HepG2 (cell line): ENCODE results near the gene EVA1A. TPM values are rescaled to one million over a fixed set of nuclear protein-coding genes. Genes with fewer than 3 reads are reported as not detected.
A peak's percentile ranks its signal among the peaks of the same experiment; 100 is the strongest.

ENCODE experiments used
- ATAC-seq: fragments of 200-7000 bp; cut with Tn5 transposase; 3 replicates; pipeline ENCODE4 v1.9.1; 2020; ENCODE audit warnings: mild to moderate bottlenecking, moderate library complexity
- BruUV-seq: library from RNA; stranded (reverse); fragments of 400-500 nt; replicated peaks from 2 replicates; lab custom pipeline; 2021; lab: Mats Ljungman, UMichigan
- CTCF ChIA-PET: fragments of 300-600 bp; formaldehyde crosslinking; extraction: SDS; loops from one replicate; lab custom pipeline; 2021; ENCODE audit warnings: low total read pairs, inconsistent platforms, low intra/inter-chr PET ratio; lab: Yijun Ruan, JAX
- POLR2A ChIA-PET: fragments of 350-600 bp; sonication (Branson Sonifier 250); formaldehyde crosslinking; loops from one replicate; lab custom pipeline; 2020; ENCODE audit warnings: antibody characterized with exemption, inconsistent platforms; lab: Yijun Ruan, JAX
- DNase-seq: peaks from one replicate; pipeline ENCODE4 v3.0.0-alpha.2; 2015; ENCODE audit warnings: low spot score
- FAIRE-seq: peaks from 3 replicates; lab custom pipeline; 2011; peaks lifted over from hg19 to GRCh38; lab: Jason Lieb, UNC
- H2AFZ ChIP-seq: one replicate; pipeline ENCODE4 v1.6.1; 2011; ENCODE audit warnings: low read length, inconsistent platforms
- H3K27ac ChIP-seq: fragments of 300-600 bp; 3 replicates; pipeline ENCODE4 v1.8.0; 2011; ENCODE audit warnings: mixed run types, mild to moderate bottlenecking, mixed read lengths, low read length, inconsistent platforms; ENCODE audit not compliant: insufficient read depth; ENCODE audit errors: extremely low read length
- H3K27me3 ChIP-seq, 2 experiments: fragments of 200-600 bp in 1 of 2; 2 replicates in 1 of 2; 3 replicates in 1 of 2; pipeline versions ENCODE4 v1.6.0 to v1.8.0; 2011; ENCODE audit warnings: low read length in 2 of 2, mild to moderate bottlenecking in 2 of 2, moderate library complexity in 2 of 2, inconsistent platforms in 1 of 2; ENCODE audit not compliant: insufficient read depth in 2 of 2, control insufficient read depth in 1 of 2
- H3K36me3 ChIP-seq, 2 experiments: fragments of 200-600 bp in 1 of 2; replicated peaks in 1 of 2; 2 replicates in 1 of 2; 3 replicates in 1 of 2; pipeline versions ENCODE4 v1.5.1 to v1.8.0; 2011; ENCODE audit warnings: low read length in 2 of 2, inconsistent platforms in 1 of 2; ENCODE audit not compliant: insufficient read depth in 2 of 2, control insufficient read depth in 1 of 2
- H3K4me1 ChIP-seq: 2 replicates; pipeline ENCODE4 v1.5.1; 2012; ENCODE audit warnings: low read length, inconsistent platforms; ENCODE audit not compliant: insufficient read depth
- H3K4me2 ChIP-seq: 2 replicates; pipeline ENCODE4 v1.6.0; 2011; ENCODE audit warnings: low read depth, low read length, inconsistent platforms
- H3K4me3 ChIP-seq, 3 experiments: fragments of 200-600 bp in 1 of 3; sonication (generic), shearing (Covaris generic) in 1 of 3; replicated peaks in 1 of 3; 2 replicates each; pipeline ENCODE4 v1.5.1; 2011 to 2016; ENCODE audit warnings: low read length in 3 of 3, inconsistent platforms in 2 of 3, low read depth in 2 of 3, mild to moderate bottlenecking in 2 of 3, control low read depth in 1 of 3, mixed read lengths in 1 of 3; ENCODE audit not compliant: insufficient read depth in 1 of 3
- H3K79me2 ChIP-seq: one replicate; pipeline ENCODE4 v1.6.1; 2011; ENCODE audit warnings: low read length, inconsistent platforms; ENCODE audit not compliant: insufficient read depth
- H3K9ac ChIP-seq: 2 replicates; pipeline ENCODE4 v1.6.0; 2011; ENCODE audit warnings: mild to moderate bottlenecking, low read depth, low read length, inconsistent platforms; ENCODE audit not compliant: insufficient read depth
- H3K9me3 ChIP-seq: 2 replicates; pipeline ENCODE4 v1.5.1; 2012; ENCODE audit warnings: mild to moderate bottlenecking, low read length
- H4K20me1 ChIP-seq: 2 replicates; pipeline ENCODE4 v1.6.0; 2011; ENCODE audit warnings: inconsistent platforms, mild to moderate bottlenecking, low read length, moderate library complexity; ENCODE audit not compliant: insufficient read depth
- CEBPG ChIP-seq: IDR thresholded peaks from 2 replicates; pipeline ENCODE4 v1.6.1; 2016
- MED1 ChIP-seq: sonication (generic); formaldehyde crosslinking; IDR thresholded peaks from 2 replicates; pipeline ENCODE4 v1.4.0; 2020; ENCODE audit warnings: missing genetic modification reagents
- NR2C2 ChIP-seq: sonication (generic); formaldehyde crosslinking; IDR thresholded peaks from 2 replicates; pipeline ENCODE4 v1.4.0; 2020; ENCODE audit warnings: missing genetic modification reagents, mild to moderate bottlenecking, moderate library complexity, borderline replicate concordance
- SALL1 ChIP-seq: sonication (generic); formaldehyde crosslinking; IDR thresholded peaks from 2 replicates; pipeline ENCODE4 v1.8.0; 2022; ENCODE audit warnings: mild to moderate bottlenecking, missing genetic modification reagents
- SOX6 ChIP-seq, 2 experiments: fragments of 450-650 bp in 1 of 2; sonication (generic) in 1 of 2; formaldehyde crosslinking in 1 of 2; IDR thresholded peaks; 2 replicates each; pipeline versions ENCODE4 v1.4.0 to v1.6.1; 2017 to 2020; ENCODE audit warnings: antibody characterized with exemption in 1 of 2, mild to moderate bottlenecking in 1 of 2, missing genetic modification reagents in 1 of 2
- ZBTB38 ChIP-seq: sonication (generic); formaldehyde crosslinking; IDR thresholded peaks from 2 replicates; pipeline ENCODE4 v1.5.1; 2020; ENCODE audit warnings: mild to moderate bottlenecking, missing genetic modification reagents
- ZFX ChIP-seq: sonication (generic); formaldehyde crosslinking; IDR thresholded peaks from 2 replicates; pipeline ENCODE4 v1.4.0; 2020; ENCODE audit warnings: mild to moderate bottlenecking, low read depth, missing genetic modification reagents, moderate library complexity
- ZKSCAN8 ChIP-seq: IDR thresholded peaks from 2 replicates; pipeline ENCODE4 v1.6.1; 2016; ENCODE audit warnings: borderline replicate concordance, missing genetic modification reagents, missing compliant biosample characterization
- ZNF138 ChIP-seq: sonication (generic); formaldehyde crosslinking; IDR thresholded peaks from 2 replicates; pipeline ENCODE4 v1.5.0; 2020; ENCODE audit warnings: mild to moderate bottlenecking, low read depth, missing genetic modification reagents
- ZNF253 ChIP-seq: sonication (generic); formaldehyde crosslinking; IDR thresholded peaks from 2 replicates; pipeline ENCODE4 v1.8.0; 2022; ENCODE audit warnings: mild to moderate bottlenecking, missing genetic modification reagents, borderline replicate concordance
- ZNF589 ChIP-seq: sonication (generic); formaldehyde crosslinking; conservative IDR thresholded peaks from 2 replicates; pipeline ENCODE4 v1.8.0; 2022; ENCODE audit warnings: mild to moderate bottlenecking, moderate library complexity, missing genetic modification reagents
- ZNF598 ChIP-seq: sonication (generic); formaldehyde crosslinking; IDR thresholded peaks from 2 replicates; pipeline ENCODE4 v1.5.1; 2020; ENCODE audit warnings: mild to moderate bottlenecking, missing genetic modification reagents, borderline replicate concordance
- ZNF670 ChIP-seq: sonication (generic); formaldehyde crosslinking; IDR thresholded peaks from 2 replicates; pipeline ENCODE4 v1.8.0; 2022; ENCODE audit warnings: mild to moderate bottlenecking, missing genetic modification reagents, borderline replicate concordance
- WGBS: methylation state at CpG from one replicate; pipeline ENCODE4 v1.1.6; 2017; ENCODE audit warnings: low lambda C conversion rate; 5-methylcytosine and 5-hydroxymethylcytosine counted together
- in situ Hi-C: cut with HindIII; loops from 2 replicates; pipeline ENCODE4 v1.10.0; 2017; ENCODE audit warnings: low pct_unique_long_range_greater_than_20kb; ENCODE audit not compliant: extremely low pct_ligation_motif_present
- intact Hi-C: fragments of 100-400 bp; cut with micrococcal nuclease; formaldehyde crosslinking; loops from one replicate; pipeline ENCODE4 v1.10.0; 2022; ENCODE audit not compliant: unreplicated experiment
- polyA plus RNA-seq, 8 experiments: library from polyadenylated mRNA; depleted of rRNA in 3 of 8; stranded (reverse) in 7 of 8; unstranded in 1 of 8; fragments of >200 nt; fragmentation: Illumina TruSeq in 4 of 8; extraction: Trizol in 4 of 8; gene quantifications; 2 replicates each; pipeline versions ENCODE4 v1.2.1 to v1.2.3, GENCODE V29; 2011 to 2016; ENCODE audit warnings: low read depth in 4 of 8, missing spikeins in 1 of 8, mixed read lengths in 1 of 8; ENCODE audit not compliant: insufficient read depth in 1 of 8
- total RNA-seq, 5 experiments: library from RNA; depleted of rRNA; stranded (reverse); fragments of >200 nt; fragmentation: Illumina TruSeq; extraction: Trizol; gene quantifications; 2 replicates each; pipeline ENCODE4 v1.2.3, GENCODE V29; 2016; ENCODE audit warnings: low read depth in 1 of 5
- TF ChIP-seq, protein P1 (sequence below): IDR thresholded peaks from 2 replicates; pipeline ENCODE4 v1.6.1; 2016; ENCODE audit warnings: control low read depth
- TF ChIP-seq, protein P2 (sequence below): IDR thresholded peaks from 2 replicates; pipeline ENCODE4 v1.6.1; 2018; ENCODE audit warnings: missing genetic modification reagents, mild to moderate bottlenecking, missing compliant biosample characterization
- TF ChIP-seq, protein P3 (sequence below): sonication (generic); formaldehyde crosslinking; IDR thresholded peaks from 2 replicates; pipeline ENCODE4 v1.4.0; 2020; ENCODE audit warnings: missing genetic modification reagents

Gene EVA1A
- total and polyA plus RNA-seq, 2 of the 13 experiments (the other 11 are each of a cell fraction or from before 2014, with no cell fraction given) = 57.5 to 57.8 TPM

DNA sequence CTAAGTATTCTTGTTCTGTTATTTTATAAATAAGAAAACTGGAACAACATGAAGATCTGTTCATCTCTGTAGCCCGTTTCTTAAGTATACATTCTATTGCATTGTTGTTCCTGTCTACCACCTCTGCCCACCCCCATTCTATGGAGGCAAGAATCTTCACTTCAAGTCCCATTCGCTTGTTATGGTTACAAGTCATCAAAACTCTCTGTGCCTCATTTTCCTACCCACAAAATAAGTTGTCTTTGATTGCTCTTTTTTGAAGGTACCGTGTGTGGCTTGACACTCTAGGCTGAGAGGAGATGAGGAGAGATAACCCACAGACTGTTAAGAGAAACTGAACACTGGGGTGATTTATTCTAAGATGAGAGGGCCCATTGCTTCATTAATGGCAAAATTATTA is 2.9 kb upstream of the EVA1A start (continued):
- TF ChIP-seq ZNF598 (CRISPR knock-in tag) (no peak), ZNF138 (CRISPR knock-in tag) (no peak)

DNA sequence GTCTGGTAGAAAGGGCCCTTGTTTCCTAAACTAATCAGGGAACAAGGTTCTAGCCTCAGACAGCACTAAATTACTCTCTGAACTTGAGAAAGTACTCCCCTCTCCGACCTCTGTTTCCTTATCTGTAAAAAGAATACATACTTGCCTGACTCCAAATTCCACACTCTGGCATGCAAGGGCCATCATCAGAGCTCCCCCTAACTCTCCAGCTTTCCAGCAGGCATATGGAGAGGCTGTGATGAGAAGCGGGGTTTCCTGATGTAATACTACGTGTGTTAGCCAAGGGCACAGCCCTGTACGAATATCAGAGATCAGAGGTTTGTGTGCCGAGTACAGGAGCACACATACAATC is 1.8 kb upstream of the EVA1A start:
- Histone ChIP-seq H3K36me3 (peaks cover under 1 to 6% of the 10 kb centered on the region in 2 experiments), H3K27ac (peak overlapping the region; percentile 38), H2AFZ (no peak overlapping the region), H3K4me1 (peaks cover 80% of the 10 kb centered on the region), H3K9me3 (no peaks in the 10 kb centered on the region), H3K79me2 (peaks cover 48% of the 10 kb centered on the region), H3K9ac (peak overlapping the region; percentile 27; the same call in 1 of the 2 replicates), H4K20me1 (0 out of 2 replicates have a peak, but pooled peaks cover 4% of the 10 kb centered on the region), H3K27me3 (no peaks in the 10 kb centered on the region; a peak in 1 of 5 replicates), H3K4me3 (no peak overlapping the region), H3K4me2 (peak overlapping the region; percentile 96)
- intact Hi-C loops (loop anchor here (5.0 kb wide), 1 partner anchor 80 kb away; no protein-coding TSS in a partner anchor), in situ Hi-C loops (no loop called here)
- WGBS = 45% methylated on average over 5 of the region's 5 CpGs
- FAIRE-seq = no peak
- ATAC-seq = no peak
- ChIA-PET POLR2A (interaction anchor here (0.6 to 8.0 kb wide), 12 partner anchors 10 to 80 kb away, joined by 3 to 126 read pairs (median 8); no protein-coding TSS in a partner anchor), CTCF (no interaction called here)
- DNase-seq = peak; percentile 39
- BruUV-seq = no TSS peak
- peak; percentile 60; the same call in 1 of the 2 replicates for TF ChIP-seq ZBTB38 (CRISPR knock-in tag)
- TF ChIP-seq ZNF253 (CRISPR knock-in tag) = no peak
- TF ChIP-seq, protein P1, sequence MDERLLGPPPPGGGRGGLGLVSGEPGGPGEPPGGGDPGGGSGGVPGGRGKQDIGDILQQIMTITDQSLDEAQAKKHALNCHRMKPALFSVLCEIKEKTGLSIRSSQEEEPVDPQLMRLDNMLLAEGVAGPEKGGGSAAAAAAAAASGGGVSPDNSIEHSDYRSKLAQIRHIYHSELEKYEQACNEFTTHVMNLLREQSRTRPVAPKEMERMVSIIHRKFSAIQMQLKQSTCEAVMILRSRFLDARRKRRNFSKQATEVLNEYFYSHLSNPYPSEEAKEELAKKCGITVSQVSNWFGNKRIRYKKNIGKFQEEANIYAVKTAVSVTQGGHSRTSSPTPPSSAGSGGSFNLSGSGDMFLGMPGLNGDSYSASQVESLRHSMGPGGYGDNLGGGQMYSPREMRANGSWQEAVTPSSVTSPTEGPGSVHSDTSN (CRISPR knock-in tag) = no peak
- TF ChIP-seq NR2C2 = 0 out of 2 replicates have a peak, but pooled peaks have one; percentile 25
- TF ChIP-seq ZFX (CRISPR knock-in tag) = 0 out of 2 replicates have a peak, but pooled peaks have one; percentile 6
- no peak for TF ChIP-seq ZNF589 (CRISPR knock-in tag)
- TF ChIP-seq MED1 (CRISPR knock-in tag) = peak; percentile 33; the same call in 1 of the 2 replicates
- TF ChIP-seq ZNF670 (CRISPR knock-in tag) = 0 out of 2 replicates have a peak, but pooled peaks have one; percentile 28
- TF ChIP-seq ZKSCAN8 = peak; percentile 43; the same call in 1 of the 2 replicates
- TF ChIP-seq, protein P2, sequence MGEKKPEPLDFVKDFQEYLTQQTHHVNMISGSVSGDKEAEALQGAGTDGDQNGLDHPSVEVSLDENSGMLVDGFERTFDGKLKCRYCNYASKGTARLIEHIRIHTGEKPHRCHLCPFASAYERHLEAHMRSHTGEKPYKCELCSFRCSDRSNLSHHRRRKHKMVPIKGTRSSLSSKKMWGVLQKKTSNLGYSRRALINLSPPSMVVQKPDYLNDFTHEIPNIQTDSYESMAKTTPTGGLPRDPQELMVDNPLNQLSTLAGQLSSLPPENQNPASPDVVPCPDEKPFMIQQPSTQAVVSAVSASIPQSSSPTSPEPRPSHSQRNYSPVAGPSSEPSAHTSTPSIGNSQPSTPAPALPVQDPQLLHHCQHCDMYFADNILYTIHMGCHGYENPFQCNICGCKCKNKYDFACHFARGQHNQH (CRISPR knock-in tag) = 0 out of 2 replicates have a peak, but pooled peaks have one; percentile 32
- no peak for TF ChIP-seq SOX6 (IDR thresholded peaks at IDR 0.05)
- TF ChIP-seq SOX6 (CRISPR knock-in tag; IDR thresholded peaks at IDR 0.05) = peak; percentile 48
- TF ChIP-seq CEBPG (CRISPR knock-in tag) = 0 out of 2 replicates have a peak, but pooled peaks have one; percentile 12
- TF ChIP-seq, protein P3, sequence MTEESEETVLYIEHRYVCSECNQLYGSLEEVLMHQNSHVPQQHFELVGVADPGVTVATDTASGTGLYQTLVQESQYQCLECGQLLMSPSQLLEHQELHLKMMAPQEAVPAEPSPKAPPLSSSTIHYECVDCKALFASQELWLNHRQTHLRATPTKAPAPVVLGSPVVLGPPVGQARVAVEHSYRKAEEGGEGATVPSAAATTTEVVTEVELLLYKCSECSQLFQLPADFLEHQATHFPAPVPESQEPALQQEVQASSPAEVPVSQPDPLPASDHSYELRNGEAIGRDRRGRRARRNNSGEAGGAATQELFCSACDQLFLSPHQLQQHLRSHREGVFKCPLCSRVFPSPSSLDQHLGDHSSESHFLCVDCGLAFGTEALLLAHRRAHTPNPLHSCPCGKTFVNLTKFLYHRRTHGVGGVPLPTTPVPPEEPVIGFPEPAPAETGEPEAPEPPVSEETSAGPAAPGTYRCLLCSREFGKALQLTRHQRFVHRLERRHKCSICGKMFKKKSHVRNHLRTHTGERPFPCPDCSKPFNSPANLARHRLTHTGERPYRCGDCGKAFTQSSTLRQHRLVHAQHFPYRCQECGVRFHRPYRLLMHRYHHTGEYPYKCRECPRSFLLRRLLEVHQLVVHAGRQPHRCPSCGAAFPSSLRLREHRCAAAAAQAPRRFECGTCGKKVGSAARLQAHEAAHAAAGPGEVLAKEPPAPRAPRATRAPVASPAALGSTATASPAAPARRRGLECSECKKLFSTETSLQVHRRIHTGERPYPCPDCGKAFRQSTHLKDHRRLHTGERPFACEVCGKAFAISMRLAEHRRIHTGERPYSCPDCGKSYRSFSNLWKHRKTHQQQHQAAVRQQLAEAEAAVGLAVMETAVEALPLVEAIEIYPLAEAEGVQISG (CRISPR knock-in tag) = peak; percentile 33; the same call in 1 of the 2 replicates
- peak; percentile 54; the same call in 1 of the 2 replicates for TF ChIP-seq SALL1
